ENCODE data around the gene NIP7. TPM values are rescaled to one million over a fixed set of nuclear protein-coding genes. Genes with fewer than 3 reads are reported as not detected.

Gene NIP7
- total and polyA plus RNA-seq, 2 of the 4 experiments (the other 2 are of a cell fraction): 14.0 to 28.3 TPM

GRCh38 chr16:69334696-69335095 lies 4.9 kb upstream of the NIP7 start:
- no peak overlapping the region for H2AK5ac ChIP-seq (ENCODE audit: low read depth, low read length)
- no peak overlapping the region for H4K8ac ChIP-seq (ENCODE audit: low read depth in 2 of 2, low read length in 2 of 2)
- no peak overlapping the region for H2BK20ac ChIP-seq (ENCODE audit: low read depth, low read length)
- H2AFZ ChIP-seq (replicated peaks; ENCODE audit: low read length, poor library complexity): no peak overlapping the region
- no peak overlapping the region for H3K18ac ChIP-seq (ENCODE audit: low read depth, low read length)
- H2AK9ac ChIP-seq (replicated peaks; ENCODE audit: low read depth, low read length, poor library complexity): no peak overlapping the region
- POLR2A ChIA-PET (ENCODE audit: unreplicated experiment): no interaction called here
- CTCF ChIA-PET: no interaction called here
- DNase-seq: no peak
- peaks cover 2% of the 10 kb centered on the region for H4K20me1 ChIP-seq (ENCODE audit: insufficient read depth, low read length)
- H3K14ac ChIP-seq (replicated peaks; ENCODE audit: low read depth, low read length): no peak overlapping the region
- no peaks in the 10 kb centered on the region for H3K9me1 ChIP-seq (ENCODE audit: insufficient read depth, low read length)
- no peak overlapping the region for H3K56ac ChIP-seq (ENCODE audit: extremely low read depth, insufficient read depth, low read length)
- H3K27ac ChIP-seq (ENCODE audit: insufficient read depth, low read length): no peak overlapping the region
- no peak overlapping the region for H2BK15ac ChIP-seq (ENCODE audit: low read depth, low read length)
- H3K4me2 ChIP-seq (ENCODE audit: low read depth, low read length): no peak overlapping the region
- H3K4me3 ChIP-seq (ENCODE audit: insufficient read depth, low read depth, low read length): no peak overlapping the region
- peaks cover 3% of the 10 kb centered on the region for H3K4me1 ChIP-seq (ENCODE audit: control insufficient read depth, insufficient read depth, low read length)
- no peaks in the 10 kb centered on the region for H3K27me3 ChIP-seq (ENCODE audit: control insufficient read depth, insufficient read depth, low read length)
- H3K36me3 ChIP-seq (ENCODE audit: control insufficient read depth, insufficient read depth, low read length): peaks cover 37% of the 10 kb centered on the region
- intact Hi-C loops (cut with micrococcal nuclease) (no loop called here), in situ Hi-C loops (cut with MboI; ENCODE audit: low sequenced_read_pairs) (no loop called here), dilution Hi-C loops (cut with HindIII; ENCODE audit: low sequenced_read_pairs, unreplicated experiment) (no loop called here)
- H3K9ac ChIP-seq (ENCODE audit: low read depth, low read length): no peak overlapping the region
- no peak overlapping the region for H4K91ac ChIP-seq (ENCODE audit: insufficient read depth, low read depth, low read length)
- no peak for ATAC-seq (ENCODE audit: low read depth)
- H3K79me1 ChIP-seq (ENCODE audit: low read depth in 1 of 2, low read length in 2 of 2): peaks cover 38 to 64% of the 10 kb centered on the region in 2 experiments
- no peak overlapping the region for H3K4ac ChIP-seq (ENCODE audit: low read depth, low read length)
- H2BK120ac ChIP-seq (ENCODE audit: low read depth, low read length): no peak overlapping the region
- no peak overlapping the region for H4K5ac ChIP-seq (ENCODE audit: low read depth, low read length)
- H3K9me3 ChIP-seq (ENCODE audit: control insufficient read depth, insufficient read depth, low read length): no peaks in the 10 kb centered on the region
- no peak overlapping the region for H3K23ac ChIP-seq (ENCODE audit: low read depth, low read length)
- no peak for TF ChIP-seq SMC3 (IDR thresholded peaks at IDR 0.05; ENCODE audit: low read depth, low read length)
- TF ChIP-seq MAZ (IDR thresholded peaks at IDR 0.05; ENCODE audit: borderline replicate concordance, low read depth, low read length): no peak
- no peak for TF ChIP-seq CEBPB (IDR thresholded peaks at IDR 0.05; ENCODE audit: low read depth, low read length)
- no peak for TF ChIP-seq USF2 (IDR thresholded peaks at IDR 0.05; ENCODE audit: low read depth, low read length)
- TF ChIP-seq ELK1 (IDR thresholded peaks at IDR 0.05; ENCODE audit: borderline replicate concordance, low read depth, low read length): no peak
- no peak for TF ChIP-seq CTCF (conservative IDR thresholded peaks at IDR 0.05; ENCODE audit: low read depth, low read length)
- no peak for TF ChIP-seq POLR2A (IDR thresholded peaks at IDR 0.05; ENCODE audit: low read depth, low read length)
- TF ChIP-seq BHLHE40 (IDR thresholded peaks at IDR 0.05; ENCODE audit: low read depth, low read length): no peak
- TF ChIP-seq FOS (IDR thresholded peaks at IDR 0.05; ENCODE audit: low read depth, low read length): no peak
- TF ChIP-seq RFX5 (IDR thresholded peaks at IDR 0.05; ENCODE audit: low read depth, low read length): no peak
- no peak for TF ChIP-seq CHD1 (IDR thresholded peaks at IDR 0.05; ENCODE audit: low read depth, low read length)
- no peak for TF ChIP-seq RAD21 (IDR thresholded peaks at IDR 0.05; ENCODE audit: low read length)
- no peak for TF ChIP-seq MXI1 (IDR thresholded peaks at IDR 0.05; ENCODE audit: borderline replicate concordance, low read depth, low read length)
- TF ChIP-seq RCOR1 (IDR thresholded peaks at IDR 0.05; ENCODE audit: insufficient replicate concordance, low read length): no peak
- TSS peak; percentile 72 for BruUV-seq (replicated peaks)
- WGBS, 2 experiments (ENCODE audit: extremely low coverage in 2 of 2, insufficient read length in 1 of 2): 99% methylated on average over 8 of the region's 9 CpGs; no CpG with 5 or more reads in 1 of the 2 experiments
- H2BK5ac ChIP-seq (ENCODE audit: low read depth, low read length, poor library complexity, severe bottlenecking): no peak overlapping the region

All from IMR-90 (cell line).